ENCODE results near the gene KDM3A.
"Not testable (repeated sequence)": the region's sequence is repeated elsewhere in the genome, so short reads cannot be mapped to it uniquely, and the experiment has no call there.

The KDM3A gene

DNA sequence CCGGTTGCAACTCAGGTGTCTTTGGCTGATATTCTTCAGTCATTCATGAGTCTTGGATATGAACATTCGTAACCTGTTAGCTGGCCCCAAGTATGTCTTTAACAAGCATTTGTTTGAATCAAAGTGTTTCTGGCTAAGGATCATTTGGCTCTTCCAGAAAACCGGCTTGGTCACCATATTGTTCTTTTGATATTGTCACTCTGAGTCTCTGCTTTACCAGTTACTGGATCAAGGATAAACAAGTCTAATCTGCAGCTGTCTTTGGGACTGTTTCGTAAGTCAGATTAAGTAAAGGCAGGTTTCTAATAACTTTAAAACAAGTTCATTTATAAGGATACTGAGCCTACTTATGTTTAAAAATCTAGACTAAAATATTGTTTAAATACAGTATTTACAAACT is 49.1 kb downstream of the KDM3A start:
- TF ChIP-seq, protein P1, sequence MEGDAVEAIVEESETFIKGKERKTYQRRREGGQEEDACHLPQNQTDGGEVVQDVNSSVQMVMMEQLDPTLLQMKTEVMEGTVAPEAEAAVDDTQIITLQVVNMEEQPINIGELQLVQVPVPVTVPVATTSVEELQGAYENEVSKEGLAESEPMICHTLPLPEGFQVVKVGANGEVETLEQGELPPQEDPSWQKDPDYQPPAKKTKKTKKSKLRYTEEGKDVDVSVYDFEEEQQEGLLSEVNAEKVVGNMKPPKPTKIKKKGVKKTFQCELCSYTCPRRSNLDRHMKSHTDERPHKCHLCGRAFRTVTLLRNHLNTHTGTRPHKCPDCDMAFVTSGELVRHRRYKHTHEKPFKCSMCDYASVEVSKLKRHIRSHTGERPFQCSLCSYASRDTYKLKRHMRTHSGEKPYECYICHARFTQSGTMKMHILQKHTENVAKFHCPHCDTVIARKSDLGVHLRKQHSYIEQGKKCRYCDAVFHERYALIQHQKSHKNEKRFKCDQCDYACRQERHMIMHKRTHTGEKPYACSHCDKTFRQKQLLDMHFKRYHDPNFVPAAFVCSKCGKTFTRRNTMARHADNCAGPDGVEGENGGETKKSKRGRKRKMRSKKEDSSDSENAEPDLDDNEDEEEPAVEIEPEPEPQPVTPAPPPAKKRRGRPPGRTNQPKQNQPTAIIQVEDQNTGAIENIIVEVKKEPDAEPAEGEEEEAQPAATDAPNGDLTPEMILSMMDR (IDR thresholded peaks at IDR 0.05; ENCODE audit: low read depth, low read length, missing control alignments): no peak
- no peak overlapping the region for H3K4me3 ChIP-seq (ENCODE audit: low read depth, low read length)
- no peaks in the 10 kb centered on the region for H3K27me3 ChIP-seq (replicated peaks)
- in situ Hi-C loops (cut with HindIII; ENCODE audit: low pct_ligation_motif_present, low sequenced_read_pairs): no loop called here
- peaks cover 67% of the 10 kb centered on the region for H3K36me3 ChIP-seq (replicated peaks)
- DNase-seq: no peak
- no peak overlapping the region for H3K27ac ChIP-seq

DNA sequence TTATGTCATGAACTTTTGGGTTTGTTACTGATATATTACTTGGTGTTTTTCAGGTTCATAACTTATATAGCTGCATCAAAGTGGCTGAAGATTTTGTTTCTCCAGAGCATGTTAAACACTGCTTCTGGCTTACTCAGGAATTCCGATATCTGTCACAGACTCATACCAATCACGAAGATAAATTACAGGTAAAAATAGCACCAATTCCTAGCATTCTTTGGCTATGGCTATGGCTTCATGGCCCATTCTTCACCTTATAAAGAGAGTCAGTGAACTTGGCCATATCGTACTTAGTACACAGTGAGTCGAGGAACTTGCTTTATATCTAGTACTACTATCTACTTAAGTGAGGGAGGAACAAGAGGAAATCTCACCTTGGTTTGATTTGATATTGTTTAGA is 49.9 kb downstream of the KDM3A start:
- DNase-seq: no peak
- in situ Hi-C loops (cut with HindIII; ENCODE audit: low pct_ligation_motif_present, low sequenced_read_pairs): no loop called here
- H3K36me3 ChIP-seq (replicated peaks): peaks cover 62% of the 10 kb centered on the region

DNA sequence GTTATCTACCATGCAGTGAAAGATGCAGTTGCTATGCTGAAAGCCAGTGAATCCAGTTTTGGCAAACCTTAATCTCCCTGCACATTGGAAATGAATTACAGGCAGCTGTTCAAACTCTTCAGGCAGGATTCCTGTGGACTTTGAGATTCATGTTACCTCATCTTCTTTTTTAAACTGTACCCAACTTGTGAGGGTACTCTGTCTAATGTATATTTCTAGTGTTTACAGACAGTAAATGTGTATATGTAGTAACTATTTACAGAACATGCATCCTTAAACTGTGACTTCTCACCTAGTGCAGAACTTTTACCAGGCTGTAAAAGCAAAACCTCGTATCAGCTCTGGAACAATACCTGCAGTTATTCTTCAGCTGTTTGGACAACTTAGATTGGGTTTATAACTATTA is 50.9 kb downstream of the KDM3A start:
- H3K27ac ChIP-seq: no peak overlapping the region
- peaks cover 52% of the 10 kb centered on the region for H3K36me3 ChIP-seq (replicated peaks)
- in situ Hi-C loops (cut with HindIII; ENCODE audit: low pct_ligation_motif_present, low sequenced_read_pairs): no loop called here

More for the DNA sequence above, 49.9 kb downstream of the KDM3A start:
- no peak overlapping the region for H3K4me3 ChIP-seq (ENCODE audit: low read depth, low read length)
- H3K27ac ChIP-seq: no peak overlapping the region
- TF ChIP-seq, protein P1 (IDR thresholded peaks at IDR 0.05; ENCODE audit: low read depth, low read length, missing control alignments): no peak
- no peaks in the 10 kb centered on the region for H3K27me3 ChIP-seq (replicated peaks)

DNA sequence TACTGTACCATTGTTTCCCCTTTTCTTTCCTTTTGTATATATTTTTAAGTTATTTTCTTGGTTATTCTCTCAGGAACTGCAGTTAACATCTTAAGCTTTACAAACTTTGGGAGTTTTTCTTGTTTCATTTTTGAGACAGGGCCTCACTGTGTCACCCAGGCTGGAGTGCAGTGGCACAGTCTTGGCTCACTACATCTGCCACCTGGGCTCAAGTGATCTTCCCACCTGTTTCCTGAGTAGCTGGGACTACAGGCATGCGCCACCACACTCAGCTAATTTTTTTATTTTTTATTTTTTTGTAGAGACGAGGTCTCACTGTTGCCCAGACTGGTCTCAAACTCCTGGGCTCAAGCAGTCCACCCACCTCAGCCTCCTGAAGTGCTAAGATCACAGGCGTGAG is 55.2 kb downstream of the KDM3A start:
- DNase-seq; H3K27me3 ChIP-seq (replicated peaks); in situ Hi-C loops (cut with HindIII; ENCODE audit: low pct_ligation_motif_present, low sequenced_read_pairs); H3K4me3 ChIP-seq (ENCODE audit: low read depth, low read length); H3K27ac ChIP-seq: not testable (repeated sequence)
- peaks cover 47% of the 10 kb centered on the region for H3K36me3 ChIP-seq (replicated peaks)

More for the DNA sequence above, 50.9 kb downstream of the KDM3A start:
- Histone ChIP-seq H3K4me3 (ENCODE audit: low read depth, low read length) (no peak overlapping the region), H3K27me3 (replicated peaks) (no peaks in the 10 kb centered on the region)
- TF ChIP-seq, protein P1 (IDR thresholded peaks at IDR 0.05; ENCODE audit: low read depth, low read length, missing control alignments): no peak
- DNase-seq: no peak

DNA sequence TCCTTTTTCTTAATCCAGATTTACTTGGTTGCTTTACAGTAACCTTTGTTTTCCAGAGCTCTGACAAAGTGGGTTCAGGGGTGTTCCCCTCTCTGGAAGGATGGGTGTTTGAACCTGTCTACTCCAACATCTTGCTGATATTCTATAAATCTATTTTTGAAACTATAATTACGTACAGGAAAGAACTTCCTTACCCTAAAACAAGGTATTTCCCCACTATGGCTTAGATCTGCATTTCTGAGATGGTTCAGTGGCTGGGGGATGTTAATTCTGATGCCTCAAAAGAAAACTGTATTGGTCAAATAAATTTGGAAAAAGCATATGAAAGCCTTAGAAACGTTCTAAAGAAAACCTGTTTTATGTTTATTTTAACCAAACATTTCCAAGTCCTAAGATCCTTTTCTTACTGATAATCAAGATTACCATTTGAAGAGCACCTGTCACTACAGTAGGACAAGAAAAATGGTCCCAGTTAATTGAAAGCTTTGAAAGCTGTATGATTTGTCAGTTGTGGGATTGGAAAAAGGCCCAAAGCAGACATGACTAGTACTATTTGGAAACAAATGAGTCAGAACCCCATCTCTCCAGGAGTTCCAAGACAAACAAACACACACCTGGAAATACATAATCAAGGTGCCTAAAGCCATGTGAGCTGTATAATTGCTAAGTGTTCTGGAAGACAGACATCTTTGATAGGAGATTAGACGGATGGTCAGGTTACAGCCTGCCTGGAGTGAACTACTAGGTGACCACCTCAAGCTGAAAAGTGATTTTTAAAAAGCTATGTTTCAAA is 57.5 kb downstream of the KDM3A start:
- TF ChIP-seq, protein P1 (IDR thresholded peaks at IDR 0.05; ENCODE audit: low read depth, low read length, missing control alignments): no peak
- Histone ChIP-seq H3K27ac (no peak overlapping the region), H3K4me3 (ENCODE audit: low read depth, low read length) (no peak overlapping the region), H3K27me3 (replicated peaks) (no peaks in the 10 kb centered on the region), H3K36me3 (replicated peaks) (peaks cover 36% of the 10 kb centered on the region)
- in situ Hi-C loops (cut with HindIII; ENCODE audit: low pct_ligation_motif_present, low sequenced_read_pairs): no loop called here
- DNase-seq: no peak

DNA sequence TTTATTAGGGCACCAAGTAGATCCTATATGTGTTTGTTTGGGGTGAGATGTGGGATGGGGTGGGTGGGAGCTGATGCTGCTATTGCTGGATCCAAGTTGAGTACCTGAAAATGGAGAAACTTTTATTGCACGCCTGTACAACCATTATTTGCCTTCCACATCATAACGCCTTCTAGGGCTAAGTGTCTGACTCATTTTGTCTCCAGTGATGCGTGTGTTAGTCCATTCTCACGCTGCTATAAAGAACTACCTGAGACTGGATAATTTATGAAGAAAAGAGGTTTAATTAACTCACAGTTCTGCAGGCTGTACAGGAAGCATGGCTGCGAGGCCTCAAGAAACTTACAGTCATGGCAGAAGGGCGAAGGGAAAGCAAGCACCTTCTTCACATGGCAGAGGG is 58.2 kb downstream of the KDM3A start:
- H3K4me3 ChIP-seq (ENCODE audit: low read depth, low read length): no peak overlapping the region
- TF ChIP-seq, protein P1 (IDR thresholded peaks at IDR 0.05; ENCODE audit: low read depth, low read length, missing control alignments): no peak
- H3K27ac ChIP-seq: no peak overlapping the region
- in situ Hi-C loops (cut with HindIII; ENCODE audit: low pct_ligation_motif_present, low sequenced_read_pairs): no loop called here
- H3K27me3 ChIP-seq (replicated peaks): no peaks in the 10 kb centered on the region
- peaks cover 36% of the 10 kb centered on the region for H3K36me3 ChIP-seq (replicated peaks)
- DNase-seq: no peak
